ENCODE results near the gene PRAC2.
"Not testable (repeated sequence)": the region's sequence is repeated elsewhere in the genome, so short reads cannot be mapped to it uniquely, and the experiment has no call there.

Gene PRAC2

GRCh38 chr17:48722915-48723422 lies at the start of gene PRAC2:
TSS of gene PRAC2 (plus strand) at chr17:48723185. CDS start at chr17:48724411, 1,226 bp downstream.
- no peak for DNase-seq

GRCh38 chr17:48676963-48677558 lies 45.9 kb upstream of the PRAC2 start:
- DNase-seq = no peak

- DNase-seq = peak; percentile 71
Measured at GRCh38 chr17:48678141-48678971, 44.6 kb upstream of the PRAC2 start.

- DNase-seq = no peak
Measured at GRCh38 chr17:48679385-48680096, 43.4 kb upstream of the PRAC2 start.

- DNase-seq = no peak
Measured at GRCh38 chr17:48681609-48682008, 41.4 kb upstream of the PRAC2 start.

GRCh38 chr17:48690655-48691054 lies 32.3 kb upstream of the PRAC2 start:
- DNase-seq = no peak

GRCh38 chr17:48692049-48692448 lies 30.9 kb upstream of the PRAC2 start:
- no peak for DNase-seq

- DNase-seq = no peak
Measured at GRCh38 chr17:48693178-48693577, 29.8 kb upstream of the PRAC2 start.

GRCh38 chr17:48701864-48702532 lies 21.0 kb upstream of the PRAC2 start:
- DNase-seq = no peak

- peak; percentile 22 for DNase-seq
Measured at GRCh38 chr17:48704361-48705248, 18.4 kb upstream of the PRAC2 start.

GRCh38 chr17:48711128-48711527 lies 11.9 kb upstream of the PRAC2 start:
- DNase-seq = no peak

GRCh38 chr17:48715496-48716399 lies 7.2 kb upstream of the PRAC2 start:
- peak; percentile 72 for DNase-seq

GRCh38 chr17:48716549-48716948 lies 6.4 kb upstream of the PRAC2 start:
- not testable (repeated sequence) for DNase-seq

- no peak for DNase-seq
Measured at GRCh38 chr17:48717367-48718226, 5.4 kb upstream of the PRAC2 start.

GRCh38 chr17:48718227-48718760 lies 4.7 kb upstream of the PRAC2 start:
- peak; percentile 52 for DNase-seq

GRCh38 chr17:48718761-48719641 lies 4.0 kb upstream of the PRAC2 start:
- peak; percentile 38 for DNase-seq

GRCh38 chr17:48719642-48720265 lies 3.2 kb upstream of the PRAC2 start:
- DNase-seq = peak; percentile 36
